HepG2 (cell line): ENCODE results near the gene DLX3. TPM values are rescaled to one million over a fixed set of nuclear protein-coding genes. Genes with fewer than 3 reads are reported as not detected.
A peak's percentile ranks its signal among the peaks of the same experiment; 100 is the strongest.

Experiments used
- ATF4 ChIP-seq, 2 experiments: fragments of 450-650 bp in 1 of 2; sonication (generic) in 1 of 2; formaldehyde crosslinking; IDR thresholded peaks; 2 replicates each; pipeline versions ENCODE4 v1.5.0 to v1.8.0; 2020 to 2022; ENCODE audit warnings: mild to moderate bottlenecking in 1 of 2, missing genetic modification reagents in 1 of 2
- ATF7 ChIP-seq, 2 experiments: fragments of 450-650 bp in 1 of 2; sonication (generic) in 1 of 2; formaldehyde crosslinking in 1 of 2; IDR thresholded peaks; 2 replicates each; pipeline versions ENCODE4 v1.4.0 to v1.6.1; 2016 to 2020; ENCODE audit warnings: antibody characterized with exemption in 1 of 2, mild to moderate bottlenecking in 1 of 2, missing genetic modification reagents in 1 of 2
- FOXC1 ChIP-seq: sonication (generic); formaldehyde crosslinking; IDR thresholded peaks from 2 replicates; pipeline ENCODE4 v1.8.0; 2022; ENCODE audit warnings: mild to moderate bottlenecking, missing genetic modification reagents, borderline replicate concordance
- FOXJ3 ChIP-seq: sonication (generic); formaldehyde crosslinking; IDR thresholded peaks from 2 replicates; pipeline ENCODE4 v1.4.0; 2020; ENCODE audit warnings: missing genetic modification reagents, mild to moderate bottlenecking, borderline replicate concordance
- HNF4G ChIP-seq, 2 experiments: sonication (generic) in 1 of 2; formaldehyde crosslinking in 1 of 2; IDR thresholded peaks; 2 replicates each; pipeline versions ENCODE4 v1.4.0 to v1.6.1; 2011 to 2020; ENCODE audit warnings: borderline replicate concordance in 2 of 2, low read depth in 2 of 2, mild to moderate bottlenecking in 2 of 2, low read length in 1 of 2, missing genetic modification reagents in 1 of 2, moderate library complexity in 1 of 2
- KMT2B ChIP-seq: IDR thresholded peaks from 2 replicates; pipeline ENCODE4 v1.6.1; 2016; ENCODE audit warnings: missing genetic modification reagents, missing compliant biosample characterization
- MYC ChIP-seq: sonication (generic); formaldehyde crosslinking; IDR thresholded peaks from 2 replicates; pipeline ENCODE4 v1.9.0; 2021; ENCODE audit warnings: missing genetic modification reagents, borderline replicate concordance
- PATZ1 ChIP-seq: sonication (generic); formaldehyde crosslinking; IDR thresholded peaks from 2 replicates; pipeline ENCODE4 v1.4.0; 2020; ENCODE audit warnings: missing genetic modification reagents
- RAD21 ChIP-seq: fragments of 450-650 bp; formaldehyde crosslinking; IDR thresholded peaks from 2 replicates; pipeline ENCODE4 v1.5.0; 2020; ENCODE audit warnings: mild to moderate bottlenecking
- TGIF2 ChIP-seq: IDR thresholded peaks from 2 replicates; pipeline ENCODE4 v1.6.1; 2016; ENCODE audit warnings: control low read depth, missing compliant biosample characterization
- THRA ChIP-seq: sonication (generic); formaldehyde crosslinking; IDR thresholded peaks from 2 replicates; pipeline ENCODE4 v1.4.0; 2020; ENCODE audit warnings: missing genetic modification reagents, borderline replicate concordance
- ZNF33A ChIP-seq: sonication (generic); formaldehyde crosslinking; IDR thresholded peaks from 2 replicates; pipeline ENCODE4 v1.5.1; 2020; ENCODE audit warnings: missing genetic modification reagents, mild to moderate bottlenecking, moderate library complexity, borderline replicate concordance
- ZNF883 ChIP-seq: sonication (generic); formaldehyde crosslinking; IDR thresholded peaks from 2 replicates; pipeline ENCODE4 v1.5.1; 2020; ENCODE audit warnings: mild to moderate bottlenecking, missing genetic modification reagents; ENCODE audit errors: not compliant biosample characterization
- polyA plus RNA-seq, 8 experiments: library from polyadenylated mRNA; depleted of rRNA in 3 of 8; stranded (reverse) in 7 of 8; unstranded in 1 of 8; fragments of >200 nt; fragmentation: Illumina TruSeq in 4 of 8; extraction: Trizol in 4 of 8; gene quantifications; 2 replicates each; pipeline versions ENCODE4 v1.2.1 to v1.2.3, GENCODE V29; 2011 to 2016; ENCODE audit warnings: low read depth in 4 of 8, missing spikeins in 1 of 8, mixed read lengths in 1 of 8; ENCODE audit not compliant: insufficient read depth in 1 of 8
- total RNA-seq, 5 experiments: library from RNA; depleted of rRNA; stranded (reverse); fragments of >200 nt; fragmentation: Illumina TruSeq; extraction: Trizol; gene quantifications; 2 replicates each; pipeline ENCODE4 v1.2.3, GENCODE V29; 2016; ENCODE audit warnings: low read depth in 1 of 5
- TF ChIP-seq, protein P1 (sequence below): sonication (generic); formaldehyde crosslinking; IDR thresholded peaks from 2 replicates; pipeline ENCODE4 v1.4.0; 2020; ENCODE audit warnings: missing genetic modification reagents, borderline replicate concordance
- TF ChIP-seq, protein P2 (sequence below): sonication (generic); formaldehyde crosslinking; IDR thresholded peaks from 2 replicates; pipeline ENCODE4 v1.4.0; 2020; ENCODE audit warnings: missing genetic modification reagents

The DLX3 gene
- total and polyA plus RNA-seq, 2 of the 13 experiments (the other 11 are each of a cell fraction or from before 2014, with no cell fraction given) = 0.03 TPM; not detected in 1

GRCh38 chr17:49996495-49997300, 1.7 kb upstream of the DLX3 start (continued):
- TF ChIP-seq, protein P1, sequence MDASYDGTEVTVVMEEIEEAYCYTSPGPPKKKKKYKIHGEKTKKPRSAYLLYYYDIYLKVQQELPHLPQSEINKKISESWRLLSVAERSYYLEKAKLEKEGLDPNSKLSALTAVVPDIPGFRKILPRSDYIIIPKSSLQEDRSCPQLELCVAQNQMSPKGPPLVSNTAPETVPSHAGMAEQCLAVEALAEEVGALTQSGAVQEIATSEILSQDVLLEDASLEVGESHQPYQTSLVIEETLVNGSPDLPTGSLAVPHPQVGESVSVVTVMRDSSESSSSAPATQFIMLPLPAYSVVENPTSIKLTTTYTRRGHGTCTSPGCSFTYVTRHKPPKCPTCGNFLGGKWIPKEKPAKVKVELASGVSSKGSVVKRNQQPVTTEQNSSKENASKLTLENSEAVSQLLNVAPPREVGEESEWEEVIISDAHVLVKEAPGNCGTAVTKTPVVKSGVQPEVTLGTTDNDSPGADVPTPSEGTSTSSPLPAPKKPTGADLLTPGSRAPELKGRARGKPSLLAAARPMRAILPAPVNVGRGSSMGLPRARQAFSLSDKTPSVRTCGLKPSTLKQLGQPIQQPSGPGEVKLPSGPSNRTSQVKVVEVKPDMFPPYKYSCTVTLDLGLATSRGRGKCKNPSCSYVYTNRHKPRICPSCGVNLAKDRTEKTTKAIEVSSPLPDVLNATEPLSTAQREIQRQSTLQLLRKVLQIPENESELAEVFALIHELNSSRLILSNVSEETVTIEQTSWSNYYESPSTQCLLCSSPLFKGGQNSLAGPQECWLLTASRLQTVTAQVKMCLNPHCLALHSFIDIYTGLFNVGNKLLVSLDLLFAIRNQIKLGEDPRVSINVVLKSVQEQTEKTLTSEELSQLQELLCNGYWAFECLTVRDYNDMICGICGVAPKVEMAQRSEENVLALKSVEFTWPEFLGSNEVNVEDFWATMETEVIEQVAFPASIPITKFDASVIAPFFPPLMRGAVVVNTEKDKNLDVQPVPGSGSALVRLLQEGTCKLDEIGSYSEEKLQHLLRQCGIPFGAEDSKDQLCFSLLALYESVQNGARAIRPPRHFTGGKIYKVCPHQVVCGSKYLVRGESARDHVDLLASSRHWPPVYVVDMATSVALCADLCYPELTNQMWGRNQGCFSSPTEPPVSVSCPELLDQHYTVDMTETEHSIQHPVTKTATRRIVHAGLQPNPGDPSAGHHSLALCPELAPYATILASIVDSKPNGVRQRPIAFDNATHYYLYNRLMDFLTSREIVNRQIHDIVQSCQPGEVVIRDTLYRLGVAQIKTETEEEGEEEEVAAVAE = peak; percentile 84
- TF ChIP-seq, protein P2, sequence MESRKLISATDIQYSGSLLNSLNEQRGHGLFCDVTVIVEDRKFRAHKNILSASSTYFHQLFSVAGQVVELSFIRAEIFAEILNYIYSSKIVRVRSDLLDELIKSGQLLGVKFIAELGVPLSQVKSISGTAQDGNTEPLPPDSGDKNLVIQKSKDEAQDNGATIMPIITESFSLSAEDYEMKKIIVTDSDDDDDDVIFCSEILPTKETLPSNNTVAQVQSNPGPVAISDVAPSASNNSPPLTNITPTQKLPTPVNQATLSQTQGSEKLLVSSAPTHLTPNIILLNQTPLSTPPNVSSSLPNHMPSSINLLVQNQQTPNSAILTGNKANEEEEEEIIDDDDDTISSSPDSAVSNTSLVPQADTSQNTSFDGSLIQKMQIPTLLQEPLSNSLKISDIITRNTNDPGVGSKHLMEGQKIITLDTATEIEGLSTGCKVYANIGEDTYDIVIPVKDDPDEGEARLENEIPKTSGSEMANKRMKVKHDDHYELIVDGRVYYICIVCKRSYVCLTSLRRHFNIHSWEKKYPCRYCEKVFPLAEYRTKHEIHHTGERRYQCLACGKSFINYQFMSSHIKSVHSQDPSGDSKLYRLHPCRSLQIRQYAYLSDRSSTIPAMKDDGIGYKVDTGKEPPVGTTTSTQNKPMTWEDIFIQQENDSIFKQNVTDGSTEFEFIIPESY = no peak
- TF ChIP-seq FOXJ3 (CRISPR knock-in tag) = no peak
- no peak for TF ChIP-seq TGIF2 (CRISPR knock-in tag)
- TF ChIP-seq ZNF33A (CRISPR knock-in tag) = no peak
- 0 out of 2 replicates have a peak, but pooled peaks have one; percentile 19 for TF ChIP-seq KMT2B
- no peak for TF ChIP-seq HNF4G (IDR thresholded peaks at IDR 0.05; ENCODE audit: borderline replicate concordance, low read depth, low read length)
- TF ChIP-seq HNF4G (CRISPR knock-in tag; IDR thresholded peaks at IDR 0.05; ENCODE audit: borderline replicate concordance, low read depth) = 0 out of 2 replicates have a peak, but pooled peaks have one; percentile 20
- TF ChIP-seq MYC = peak; percentile 30; the same call in 1 of the 2 replicates
- 0 out of 2 replicates have a peak, but pooled peaks have one; percentile 51 for TF ChIP-seq FOXC1 (CRISPR knock-in tag)
- peak; percentile 44; the same call in 1 of the 2 replicates for TF ChIP-seq THRA (CRISPR knock-in tag)
- TF ChIP-seq RAD21 (CRISPR knock-in tag) = peak; percentile 99
- TF ChIP-seq ATF4 (CRISPR knock-in tag; IDR thresholded peaks at IDR 0.05) = no peak
- TF ChIP-seq ZNF883 (CRISPR knock-in tag) = no peak
- no peak for TF ChIP-seq ATF7 (IDR thresholded peaks at IDR 0.05)
- no peak for TF ChIP-seq ATF7 (CRISPR knock-in tag; IDR thresholded peaks at IDR 0.05)
- peak; percentile 61 for TF ChIP-seq PATZ1 (CRISPR knock-in tag)
